BLaER1 (cell line): ENCODE measurements around the gene ADRM1.

ENCODE experiments used
- H3K27ac ChIP-seq: shearing (Covaris generic); formaldehyde crosslinking; 2 replicates; pipeline ENCODE4 v1.8.1; 2022
- H3K27me3 ChIP-seq: shearing (Covaris generic); formaldehyde crosslinking; 2 replicates; pipeline ENCODE4 v1.8.1; 2022
- H3K36me3 ChIP-seq: shearing (Covaris generic); formaldehyde crosslinking; 2 replicates; pipeline ENCODE4 v1.8.1; 2022
- H3K4me1 ChIP-seq: shearing (Covaris generic); formaldehyde crosslinking; 2 replicates; pipeline ENCODE4 v1.8.1; 2022
- H3K4me2 ChIP-seq: shearing (Covaris generic); formaldehyde crosslinking; 2 replicates; pipeline ENCODE4 v1.8.1; 2022
- H3K4me3 ChIP-seq: shearing (Covaris generic); formaldehyde crosslinking; 2 replicates; pipeline ENCODE4 v1.8.1; 2022
- H3K9ac ChIP-seq: shearing (Covaris generic); formaldehyde crosslinking; 2 replicates; pipeline ENCODE4 v1.8.1; 2022
- H3K9me3 ChIP-seq: shearing (Covaris generic); formaldehyde crosslinking; 2 replicates; pipeline ENCODE4 v1.8.1; 2022
- H4K20me1 ChIP-seq: shearing (Covaris generic); formaldehyde crosslinking; 2 replicates; pipeline ENCODE4 v1.8.1; 2022
- Cebpa-rat ChIP-seq: shearing (Covaris generic); IDR thresholded peaks from 2 replicates; pipeline ENCODE4 v1.8.1; 2022

ADRM1 gene

DNA sequence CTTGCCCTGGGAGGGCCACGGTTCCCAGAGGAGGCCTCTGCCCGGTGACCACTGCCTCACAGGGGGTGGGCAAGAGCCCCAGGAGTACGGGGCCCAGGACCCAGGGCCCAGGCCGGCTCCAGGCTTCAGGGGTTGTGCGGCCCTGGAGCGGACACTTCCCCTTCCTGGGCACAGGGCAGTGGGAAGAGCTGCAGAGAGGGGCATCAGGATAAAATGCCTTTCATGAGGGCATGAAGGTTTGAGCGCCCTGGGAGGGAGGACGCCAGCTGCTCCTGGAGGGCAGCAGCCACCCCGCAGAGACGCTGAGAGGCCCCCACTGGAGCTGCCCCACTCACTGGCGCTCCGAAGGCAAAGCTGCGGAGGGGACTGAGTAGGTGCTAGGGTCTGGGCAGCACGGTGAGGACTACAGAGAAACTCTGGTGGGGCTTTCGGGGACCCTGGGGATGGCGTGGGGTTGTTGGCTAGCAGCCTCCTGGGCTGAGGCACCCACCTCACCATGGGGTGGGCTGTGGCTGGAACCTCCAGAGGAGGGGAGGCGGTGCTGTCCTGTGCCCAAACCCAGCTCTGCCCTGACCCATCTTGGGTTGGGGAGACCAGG is 53.9 kb downstream of the ADRM1 start:
- Histone ChIP-seq H3K27ac (peak overlapping the region; percentile 61), H4K20me1 (peaks cover 80% of the 10 kb centered on the region), H3K9ac (peak overlapping the region; percentile 65), H3K36me3 (peaks cover 16% of the 10 kb centered on the region), H3K4me1 (peaks cover 78% of the 10 kb centered on the region), H3K4me3 (peak overlapping the region; percentile 51), H3K4me2 (peak overlapping the region; percentile 87), H3K9me3 (no peaks in the 10 kb centered on the region), H3K27me3 (peaks cover 8% of the 10 kb centered on the region; the same call in 1 of the 2 replicates)
- TF ChIP-seq Cebpa-rat: no peak

DNA sequence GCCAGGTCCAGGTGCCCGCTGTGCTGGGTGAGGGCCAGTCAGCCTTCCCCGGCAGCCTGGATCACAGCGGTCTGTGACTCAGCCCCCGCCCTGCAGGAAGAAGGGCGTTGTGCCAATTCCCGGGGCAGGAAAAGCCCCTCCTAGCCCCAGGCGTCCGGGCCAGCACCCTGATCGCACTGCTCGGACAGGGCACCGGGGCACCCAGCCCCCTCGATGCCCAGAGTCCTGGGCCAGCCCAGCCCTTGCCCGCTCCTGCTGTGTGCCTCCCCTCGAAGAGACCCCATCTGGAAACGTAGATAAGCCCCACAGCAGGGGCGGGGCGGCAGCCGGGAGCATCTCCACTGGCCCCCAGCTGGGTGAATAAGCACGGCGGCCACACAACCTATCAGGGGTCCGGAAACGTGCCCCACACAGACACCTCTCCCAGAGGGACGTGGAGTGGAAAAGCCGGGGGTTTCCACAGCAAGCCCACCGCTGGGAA is 54.4 kb downstream of the ADRM1 start:
- Histone ChIP-seq H3K9me3 (no peaks in the 10 kb centered on the region), H4K20me1 (peaks cover 85% of the 10 kb centered on the region), H3K27ac (peak overlapping the region; percentile 61), H3K4me2 (peak overlapping the region; percentile 87), H3K27me3 (peaks cover 8% of the 10 kb centered on the region; the same call in 1 of the 2 replicates), H3K9ac (peak overlapping the region; percentile 65; the same call in 1 of the 2 replicates), H3K4me3 (peak overlapping the region; percentile 51), H3K4me1 (peaks cover 83% of the 10 kb centered on the region), H3K36me3 (peaks cover 17% of the 10 kb centered on the region; the same call in 1 of the 2 replicates)
- TF ChIP-seq Cebpa-rat: no peak

DNA sequence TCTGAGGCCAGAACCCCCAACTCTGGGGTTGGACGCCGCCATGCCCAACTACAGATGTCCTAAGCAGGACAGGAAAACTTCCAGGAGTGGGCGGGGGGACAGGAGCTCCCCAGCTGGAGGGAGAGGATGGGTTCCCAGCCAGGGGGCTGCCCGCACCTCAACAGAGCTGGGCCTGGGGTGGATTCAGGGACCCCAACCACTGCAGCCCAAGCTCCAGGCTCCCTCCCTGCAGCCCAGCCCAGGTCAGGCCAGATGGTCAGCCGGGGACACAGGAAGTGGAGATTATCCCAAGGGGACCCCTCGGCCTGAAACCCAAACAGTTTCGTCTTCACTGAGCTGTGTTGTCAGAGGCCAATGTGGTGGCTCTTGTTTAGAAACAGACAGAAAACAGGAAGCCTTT is 54.9 kb downstream of the ADRM1 start:
- Histone ChIP-seq H4K20me1 (peaks cover 86% of the 10 kb centered on the region), H3K27me3 (peaks cover 8% of the 10 kb centered on the region; the same call in 1 of the 2 replicates), H3K4me2 (peak overlapping the region; percentile 87), H3K4me1 (peaks cover 85% of the 10 kb centered on the region), H3K36me3 (peaks cover 16% of the 10 kb centered on the region; the same call in 1 of the 2 replicates), H3K9ac (peak overlapping the region; percentile 65; the same call in 1 of the 2 replicates), H3K27ac (peak overlapping the region; percentile 61), H3K4me3 (peak overlapping the region; percentile 51; the same call in 1 of the 2 replicates), H3K9me3 (no peaks in the 10 kb centered on the region)
- no peak for TF ChIP-seq Cebpa-rat
